NCI-H526 (cell line): ENCODE data around the gene MPP2.
A peak's percentile ranks its signal among the peaks of the same experiment; 100 is the strongest.
"Not testable (repeated sequence)": the region's sequence is repeated elsewhere in the genome, so short reads cannot be mapped to it uniquely, and the experiment has no call there.

Experiments used
- DNase-seq, 2 experiments: peaks; one replicate each; lab custom pipeline; 2025; lab: John Stamatoyannopoulos, UW

The MPP2 gene

DNA sequence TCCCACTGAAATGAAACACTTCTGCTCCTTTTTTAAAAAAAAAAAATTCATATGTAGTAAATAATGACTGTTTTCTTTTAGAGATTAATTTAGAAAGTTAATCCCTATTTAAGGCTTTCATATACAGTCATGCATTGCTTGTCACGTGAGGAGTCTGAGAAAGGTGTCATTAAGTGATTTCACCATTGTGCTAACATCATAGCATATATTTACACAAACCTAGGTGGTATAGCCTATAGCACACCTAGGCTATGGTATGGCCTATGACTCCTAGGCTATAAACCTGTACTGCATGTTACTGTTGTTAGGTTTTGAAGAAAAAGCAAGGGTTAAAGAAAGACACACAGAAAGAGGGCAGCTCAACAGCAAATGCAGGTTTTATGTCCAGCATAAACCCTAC is 21.3 kb upstream of the MPP2 start:
- no peak for DNase-seq

DNA sequence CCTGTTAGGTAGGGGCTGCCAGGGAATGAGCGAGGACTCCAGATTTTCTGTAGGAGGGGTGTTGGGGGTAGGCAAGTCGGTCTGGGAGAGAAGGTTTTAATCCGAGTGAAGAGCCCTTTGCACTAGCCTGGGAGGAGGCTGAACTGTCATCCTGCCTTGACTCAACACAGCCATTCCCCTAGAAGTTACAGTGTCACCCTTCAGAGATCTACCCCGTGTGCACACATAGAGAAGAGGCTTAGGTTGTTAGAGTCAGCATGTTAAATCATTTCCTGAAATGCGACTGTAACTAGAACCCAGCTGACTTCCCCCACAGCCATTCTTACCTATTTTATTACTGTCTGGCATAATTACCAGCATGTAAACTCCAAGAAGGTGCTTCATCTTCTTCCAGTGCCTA is 20.6 kb upstream of the MPP2 start:
- DNase-seq, result not testable (repeated sequence)

DNA sequence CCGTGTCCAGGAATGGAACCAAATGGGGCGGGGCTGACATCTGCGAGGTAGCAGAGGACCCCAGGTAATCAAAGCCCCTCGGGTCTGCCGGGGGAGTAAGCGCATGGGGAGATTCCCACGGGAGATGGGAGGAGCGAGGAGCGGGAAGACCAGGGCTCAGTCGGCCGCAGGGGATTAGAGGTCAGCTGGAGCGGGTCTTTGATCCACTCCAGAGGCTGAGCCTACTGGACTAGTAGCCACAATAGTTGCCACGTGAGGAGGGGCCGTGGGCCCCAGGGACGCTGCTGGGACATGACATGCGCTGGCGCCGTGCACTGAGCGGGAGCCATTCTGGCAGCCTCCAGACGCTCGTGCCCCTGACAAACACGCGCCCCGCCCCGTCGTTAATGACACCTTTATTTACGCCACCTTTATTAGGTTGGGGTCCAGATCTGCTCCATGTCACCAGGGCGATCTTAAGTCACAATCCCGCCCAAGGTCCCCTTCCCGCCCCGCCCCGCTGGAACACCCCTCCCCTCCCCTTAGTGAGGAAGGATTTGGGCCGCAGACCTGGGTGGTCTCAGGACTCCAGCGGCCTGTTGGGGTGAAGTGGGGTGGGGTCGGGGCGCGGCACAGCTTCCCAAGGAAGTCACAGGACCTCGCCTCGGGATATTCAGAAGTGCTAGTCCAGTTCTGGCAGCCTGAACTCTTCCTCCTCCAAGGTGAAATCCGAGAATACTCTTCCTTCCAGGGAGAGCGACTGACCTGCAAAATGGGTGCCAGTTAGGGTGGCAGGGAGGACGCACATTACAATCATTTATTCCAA is 19.9 kb upstream of the MPP2 start:
- DNase-seq, result no peak

DNA sequence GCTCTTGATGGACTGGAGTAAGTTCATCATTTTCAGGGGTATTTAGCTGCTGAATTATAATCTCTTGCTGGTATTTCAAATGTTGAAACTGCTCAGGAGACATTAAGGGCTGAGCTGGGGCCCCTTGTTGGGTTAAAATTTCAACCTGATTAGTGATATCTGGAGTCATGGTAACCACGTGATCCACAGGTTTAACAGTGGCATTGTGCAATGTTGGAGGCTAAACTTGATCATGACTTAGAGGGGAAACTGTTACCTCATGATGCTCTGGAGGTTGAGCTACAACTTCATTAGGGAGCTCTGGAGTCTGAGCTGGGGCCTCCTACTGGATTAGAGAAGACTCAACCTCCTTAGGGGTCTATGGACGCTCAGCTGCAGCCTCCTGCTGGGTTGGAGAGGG is 17.2 kb upstream of the MPP2 start:
- no peak for DNase-seq

DNA sequence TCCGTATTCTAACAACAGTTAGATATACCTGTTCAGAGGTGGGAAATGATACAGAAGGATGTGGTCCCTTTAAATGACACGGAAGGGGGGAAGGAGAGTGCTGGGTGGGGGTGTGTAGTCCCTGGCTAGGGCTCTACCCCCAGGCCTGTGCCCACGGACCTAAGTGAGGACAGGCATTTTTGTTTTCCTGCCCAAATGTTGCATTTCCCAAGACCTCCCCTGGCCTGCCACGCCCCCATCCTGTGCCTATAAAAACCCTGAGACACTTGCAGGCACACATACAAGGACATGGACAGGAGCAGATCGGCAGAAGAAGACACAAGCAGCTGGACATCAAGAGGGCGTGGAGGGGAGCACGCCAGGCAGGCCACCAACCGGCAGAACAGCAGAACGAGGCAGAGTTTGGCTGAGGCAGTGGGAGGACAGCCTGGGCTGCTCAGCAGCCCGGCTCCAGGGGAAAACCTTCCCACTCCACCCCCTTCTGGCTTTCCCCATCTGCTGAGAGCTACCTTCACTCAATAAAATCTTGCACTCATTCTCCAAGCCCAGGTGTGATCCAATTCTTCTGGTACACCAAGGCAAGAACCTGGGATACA is 13.3 kb upstream of the MPP2 start:
- DNase-seq, result no peak

DNA sequence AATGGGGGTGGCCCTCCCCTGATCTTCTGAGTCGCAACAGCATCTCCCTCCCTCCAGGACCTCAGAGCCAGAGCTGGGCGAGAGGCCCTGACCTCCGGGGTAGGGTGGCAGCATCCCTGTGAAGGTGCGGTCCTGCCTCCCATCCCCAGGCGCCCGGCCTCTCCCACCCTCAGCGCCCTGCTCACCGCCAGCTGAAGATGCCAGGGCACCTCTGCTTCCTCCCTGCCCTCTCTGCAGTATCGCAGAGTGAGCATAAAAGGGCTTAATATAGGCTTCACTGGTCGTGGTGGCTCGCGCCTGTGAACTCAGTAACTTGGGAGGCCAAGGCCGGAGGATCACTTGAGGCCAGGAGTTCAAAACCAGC is 10.7 kb upstream of the MPP2 start:
- no peak for DNase-seq

DNA sequence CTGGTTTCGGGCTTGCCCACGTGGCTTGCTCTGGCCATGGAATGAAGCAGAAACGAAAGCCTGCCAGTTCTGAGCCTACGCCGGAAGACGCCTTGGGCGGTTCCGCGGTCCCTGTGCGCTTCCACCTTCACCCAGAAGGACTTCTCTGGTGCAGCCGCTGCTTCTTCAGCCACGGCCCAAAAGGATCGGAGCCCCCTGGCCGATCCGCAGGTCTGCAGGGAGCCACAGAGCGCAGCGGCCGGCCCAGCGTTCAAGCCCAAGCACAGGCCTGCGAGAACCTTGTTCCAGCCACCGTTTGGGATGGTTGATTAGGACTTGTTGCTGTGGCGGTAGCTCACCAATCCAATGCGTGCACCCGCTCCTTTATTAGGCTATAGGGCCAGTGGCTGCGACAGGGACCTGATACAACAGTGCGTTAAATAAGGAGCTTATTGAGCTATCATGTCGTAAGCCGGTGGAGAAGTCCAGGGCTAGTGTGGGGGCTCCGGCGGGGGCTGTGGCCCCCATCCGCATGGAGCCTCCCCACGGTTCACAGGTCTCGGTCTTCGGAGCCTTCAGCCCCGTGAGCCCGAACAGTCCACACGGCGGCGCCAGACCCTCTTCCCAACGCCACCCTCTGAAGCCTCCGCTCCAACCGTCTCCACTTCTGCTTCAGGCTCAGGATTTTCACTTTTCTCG is 10.2 kb upstream of the MPP2 start:
- peak in 1 of 2 experiments; percentile 25 for DNase-seq

DNA sequence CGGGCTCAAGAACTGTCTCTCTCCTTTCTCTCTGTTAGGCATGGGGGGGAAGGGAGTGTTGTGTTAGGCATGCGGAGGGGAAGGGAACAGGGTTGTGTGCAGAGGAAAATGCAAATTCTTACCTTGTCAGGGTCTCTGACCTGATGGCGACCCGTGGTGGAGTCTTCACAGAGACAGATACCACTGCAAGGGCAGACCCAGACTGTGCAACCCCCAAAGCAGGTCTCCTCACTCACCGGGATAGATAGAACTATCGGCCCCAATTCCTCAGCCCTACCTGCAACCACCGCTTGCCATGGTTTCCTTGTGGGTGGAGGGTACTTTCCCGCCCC is 9.6 kb upstream of the MPP2 start:
- no peak for DNase-seq

DNA sequence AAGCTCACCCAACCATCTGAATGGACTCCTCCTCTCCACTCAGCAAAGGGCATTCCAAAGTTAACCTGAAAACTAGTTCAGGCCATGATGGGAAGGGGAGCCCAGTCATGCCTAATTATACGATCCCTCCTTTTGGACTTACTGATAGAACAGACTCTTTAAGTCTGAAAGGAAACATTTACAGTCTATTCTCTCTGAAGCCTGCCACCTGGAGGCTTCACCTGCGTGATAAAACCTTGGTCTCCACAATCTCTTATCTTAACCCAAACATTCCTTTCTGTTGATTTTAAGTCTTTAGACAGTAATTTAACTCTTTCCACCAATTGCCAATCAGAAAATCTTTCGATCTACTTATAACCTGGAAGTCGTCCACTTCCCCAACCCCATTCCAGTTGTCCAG is 9.0 kb upstream of the MPP2 start:
- DNase-seq, result no peak

DNA sequence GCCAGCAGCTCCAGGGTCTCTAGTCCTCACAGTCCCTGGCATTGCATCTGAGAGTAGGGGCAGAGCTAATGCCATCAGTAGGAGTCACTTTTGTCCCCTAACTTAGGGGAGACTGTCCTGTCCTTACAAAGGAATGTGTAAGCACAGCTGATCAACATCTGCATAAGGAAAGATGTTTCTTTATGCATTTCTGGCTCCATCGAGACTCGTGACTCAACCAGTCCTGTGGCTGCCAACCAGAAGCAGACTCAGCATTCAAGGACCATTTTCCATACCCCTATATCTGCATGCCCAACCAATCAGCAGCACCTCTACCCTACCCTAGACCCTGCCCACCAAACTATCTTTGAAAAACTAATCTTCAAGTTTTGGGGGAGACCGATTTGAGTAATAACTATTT is 8.2 kb upstream of the MPP2 start:
- no peak for DNase-seq

DNA sequence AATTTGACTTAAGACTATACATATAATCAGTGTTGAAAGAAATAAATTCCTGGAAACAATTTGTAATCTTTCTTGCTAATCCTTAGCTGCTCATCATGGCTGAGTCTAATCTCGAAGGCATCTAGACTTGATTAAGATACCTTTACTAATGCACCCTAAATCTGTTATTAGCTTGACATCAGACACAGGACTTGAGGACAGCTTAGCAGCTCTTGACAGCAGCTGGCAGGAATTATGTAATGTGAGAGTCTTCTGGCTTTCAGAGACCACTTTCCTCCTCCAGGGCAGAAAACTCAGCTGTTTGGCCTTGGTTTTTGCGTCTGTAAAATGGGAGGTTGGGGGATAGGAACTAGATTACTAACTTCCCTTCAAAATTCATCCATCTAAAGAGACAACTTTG is 7.1 kb upstream of the MPP2 start:
- no peak for DNase-seq

DNA sequence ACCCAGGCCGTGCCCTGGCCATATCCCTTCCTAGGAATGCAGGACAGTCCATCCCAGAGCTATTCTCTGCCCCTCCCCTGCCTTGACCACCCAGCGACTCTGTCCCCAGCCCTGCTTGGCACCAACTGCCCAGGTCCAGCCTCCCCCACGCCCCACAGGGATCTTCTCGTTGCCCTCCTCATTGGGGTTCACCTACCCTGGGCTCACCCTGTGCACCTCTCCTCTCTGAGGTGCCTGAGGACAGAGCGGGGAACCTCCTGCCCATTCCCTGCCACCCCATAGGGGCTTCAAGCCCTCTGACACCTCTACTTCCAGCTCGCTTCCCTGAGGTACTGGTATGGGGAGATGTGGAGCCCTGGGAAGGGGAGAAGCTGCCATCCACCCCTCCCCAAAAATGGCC is 6.2 kb upstream of the MPP2 start:
- DNase-seq, result no peak

DNA sequence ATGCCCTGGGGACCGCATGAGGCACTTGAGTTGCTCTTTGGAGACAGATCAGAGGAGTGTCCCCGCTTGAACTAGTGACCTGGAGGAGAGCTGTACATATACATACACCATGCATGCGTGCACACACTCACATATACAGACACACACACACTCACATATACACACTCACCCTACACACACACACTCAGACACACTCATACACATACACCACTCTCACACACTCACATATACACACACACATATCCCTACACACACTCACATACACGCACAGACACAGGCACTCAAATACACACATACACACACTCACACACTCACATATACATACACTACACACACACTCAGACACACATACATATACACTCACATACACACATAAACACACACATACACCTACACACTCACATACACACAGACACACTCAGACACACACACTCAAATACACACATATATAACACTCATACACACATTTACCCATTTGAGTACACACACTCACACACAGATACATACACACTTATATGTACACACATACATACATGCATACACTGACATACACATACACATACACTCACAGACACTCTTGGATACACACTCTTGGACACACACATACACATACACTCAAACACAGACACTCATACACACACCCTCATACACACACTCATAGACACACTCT is 5.4 kb upstream of the MPP2 start:
- no peak for DNase-seq

DNA sequence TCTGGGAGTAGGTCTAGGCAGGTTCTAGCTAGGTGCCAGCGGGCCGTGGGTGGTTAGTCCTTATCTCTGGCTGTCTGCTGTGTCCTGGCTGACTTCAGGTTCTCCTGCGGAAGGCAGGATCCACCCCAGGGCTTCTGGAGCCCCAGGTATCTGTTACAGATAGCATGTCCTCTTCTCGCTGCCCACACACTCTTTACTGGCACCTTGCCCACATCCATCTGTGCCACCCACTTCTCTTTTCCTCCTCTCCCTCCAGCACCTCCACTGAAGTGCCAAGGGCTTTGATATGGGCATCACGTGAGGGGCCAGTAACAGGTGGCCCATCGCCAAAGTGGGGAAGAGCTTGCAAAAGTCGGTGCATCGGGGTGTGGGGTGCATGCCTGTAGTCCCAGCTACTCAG is 4.6 kb upstream of the MPP2 start:
- DNase-seq, result no peak

DNA sequence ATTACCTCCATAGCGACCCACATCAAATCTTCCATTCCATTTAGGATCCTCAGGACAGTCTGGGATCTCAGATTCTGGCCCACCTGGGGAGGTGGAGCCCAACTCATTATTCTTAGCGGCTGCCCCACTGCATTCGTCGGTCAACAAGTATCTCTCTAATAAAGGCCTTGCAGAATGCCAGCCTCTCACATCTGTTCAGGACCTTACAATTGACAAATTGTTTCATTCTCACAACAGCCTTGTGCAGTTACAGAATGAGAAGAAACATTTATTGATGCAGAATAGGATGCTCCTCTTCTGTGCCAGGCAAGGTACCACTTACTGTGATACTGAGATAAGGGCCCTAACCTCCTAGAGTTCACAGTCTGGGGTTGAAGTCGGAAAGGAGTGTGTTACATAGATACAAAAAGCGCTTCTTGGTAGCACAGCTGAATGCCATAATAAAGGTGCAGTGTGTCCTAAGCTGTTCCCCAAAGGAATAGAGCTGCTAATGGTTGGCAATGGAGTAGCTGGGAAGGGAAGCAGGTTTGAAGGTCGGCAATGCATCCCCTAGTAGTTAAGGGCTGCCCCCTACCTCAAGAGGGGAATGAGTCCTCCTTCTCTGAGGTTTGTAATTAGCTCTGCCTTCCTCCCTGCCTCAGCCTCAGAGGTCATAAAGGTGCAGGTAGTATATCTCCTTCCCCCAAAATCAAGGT is 2.3 kb upstream of the MPP2 start:
- DNase-seq, result no peak

DNA sequence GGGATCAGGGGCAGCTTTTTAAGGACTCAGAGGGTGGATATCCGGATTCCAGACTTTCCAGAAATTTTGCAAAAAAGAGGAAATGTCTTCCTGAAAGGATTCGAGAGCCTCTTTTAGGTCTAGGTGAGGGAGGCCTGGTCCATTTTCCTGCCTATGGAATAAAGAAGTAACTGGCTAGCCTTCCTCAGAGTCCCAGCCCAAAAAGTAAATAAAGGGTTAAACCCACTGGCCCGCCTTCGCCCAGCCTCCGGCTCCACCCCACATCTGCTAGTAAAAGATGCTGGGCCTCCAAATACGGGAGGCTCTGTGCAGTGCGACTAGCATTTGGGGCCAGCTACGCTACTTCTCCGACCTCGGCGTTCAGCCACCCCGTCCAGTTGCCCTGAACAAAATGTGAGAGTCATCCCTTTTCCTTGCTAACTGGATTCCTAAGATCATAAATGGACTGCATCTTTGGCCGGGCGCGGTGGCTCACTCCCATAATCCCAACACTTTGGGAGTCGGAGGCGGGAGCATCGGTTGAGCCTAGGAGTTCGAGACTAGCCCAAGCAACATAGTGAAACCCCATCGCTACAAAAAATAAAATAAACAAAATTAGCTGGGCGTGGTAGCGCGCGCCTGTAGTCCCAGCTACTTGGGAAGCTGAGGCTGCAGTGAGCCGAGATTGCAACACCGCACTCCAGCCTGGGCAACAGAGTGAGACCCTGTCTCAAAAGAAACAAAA is 824 bp upstream of the MPP2 start:
- DNase-seq, result peak; percentile 44 to 77

DNA sequence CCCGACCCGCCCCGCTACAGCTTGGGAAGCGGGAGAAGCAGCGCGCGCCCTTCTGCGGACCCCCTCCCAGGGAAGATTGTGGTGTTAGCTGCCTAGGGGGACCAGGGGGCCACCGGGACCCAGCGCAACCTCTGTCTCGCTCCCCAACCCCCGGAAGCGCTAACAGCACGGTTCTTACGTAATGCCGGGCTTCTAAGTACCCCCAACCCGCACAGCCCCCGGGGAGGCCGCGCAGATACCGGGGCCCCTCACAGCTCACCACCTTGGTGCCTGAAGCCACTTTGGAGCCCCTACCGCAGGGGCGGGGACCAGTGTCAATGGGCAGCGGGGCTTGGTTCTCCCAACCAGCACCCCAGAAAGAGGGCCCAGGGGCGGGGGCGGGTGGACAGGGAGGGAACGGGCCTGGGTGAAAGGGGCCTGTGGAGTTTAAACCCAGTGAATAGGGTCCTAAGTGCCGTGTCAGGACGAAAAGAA is 348 bp downstream of the MPP2 start:
- peak in 1 of 2 experiments; percentile 41 for DNase-seq

DNA sequence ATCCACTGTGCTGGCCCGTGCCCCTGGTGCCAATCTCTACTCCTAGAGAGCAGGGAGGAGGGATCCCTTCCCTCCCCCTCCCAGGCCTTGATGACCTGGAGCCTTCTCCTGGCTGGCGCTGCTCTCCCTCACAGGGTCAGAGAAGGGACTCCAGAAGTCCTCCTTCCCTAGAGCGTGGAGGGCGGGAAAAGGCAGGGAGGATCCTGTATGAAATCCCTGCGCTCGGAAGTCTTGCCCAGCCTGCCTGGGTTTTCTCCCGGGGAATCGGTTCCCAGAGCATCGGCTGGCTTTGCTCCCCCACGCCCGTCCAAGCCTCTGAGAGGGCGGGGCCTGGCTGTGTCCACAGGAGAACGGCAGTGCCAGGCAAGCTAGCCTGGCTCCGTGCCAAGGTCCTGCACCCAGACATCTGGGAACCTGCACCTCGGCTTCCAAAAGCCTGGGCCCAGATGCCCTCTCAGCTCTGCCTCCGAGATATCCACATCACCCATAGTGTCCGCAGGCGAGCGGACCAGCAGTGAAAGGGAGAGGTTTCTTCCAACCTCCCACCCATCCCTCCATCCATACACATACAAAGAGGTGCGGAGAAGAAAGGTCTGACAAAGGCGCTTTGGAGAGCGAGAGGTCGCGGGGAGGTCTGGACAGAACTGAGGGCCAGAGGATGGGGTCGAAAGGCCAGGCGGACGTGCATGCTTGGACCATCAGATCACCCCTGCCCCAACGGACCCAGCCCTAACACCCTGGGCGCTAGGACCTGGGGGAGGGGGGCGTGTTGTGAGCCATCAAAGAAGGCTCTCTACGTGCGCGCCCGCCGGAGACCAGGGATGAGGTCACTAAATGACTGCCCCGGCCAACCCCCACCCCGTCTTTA is 1.1 kb downstream of the MPP2 start:
- peak in 1 of 2 experiments; percentile 71 for DNase-seq

DNA sequence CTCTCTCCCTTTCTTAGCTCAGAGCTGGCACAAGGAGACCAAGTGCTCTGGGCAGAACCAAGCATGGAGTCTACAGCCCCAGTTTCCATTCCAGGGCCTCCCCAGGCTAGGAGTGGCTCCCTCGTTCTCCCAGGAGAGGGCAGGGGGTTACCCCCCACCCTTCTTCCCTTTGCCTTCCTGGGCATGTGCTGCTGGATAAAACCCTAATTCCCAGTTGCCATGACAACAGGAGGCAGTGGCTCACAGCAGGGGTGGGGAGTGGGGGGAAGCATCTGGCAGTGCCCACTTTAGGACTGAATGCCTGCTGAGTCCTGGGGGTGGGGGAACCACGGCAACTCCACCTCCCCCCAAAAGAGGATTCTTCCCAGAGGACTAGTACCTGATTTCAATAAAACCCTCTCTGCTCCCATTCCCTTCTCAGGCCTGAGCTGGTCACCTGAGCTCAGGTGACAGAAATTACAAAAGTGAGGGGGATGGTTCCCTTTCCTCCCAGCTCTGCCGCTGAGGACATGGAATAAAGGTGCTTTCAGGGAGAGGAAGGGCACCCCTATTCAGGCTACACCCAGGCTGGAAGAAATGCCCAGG is 1.8 kb downstream of the MPP2 start:
- DNase-seq, result no peak
